Prostate gland (tissue), 2 donors: Measurements from ENCODE around the gene GATB.

Experiments
- POLR2AphosphoS5 ChIP-seq: sonication (generic); formaldehyde crosslinking; IDR thresholded peaks from one replicate; pipeline ENCODE4 v1.6.1; 2017; ENCODE audit warnings: antibody characterized with exemption
- TF ChIP-seq, protein P1 (sequence below), 4 experiments: fragments of 200-600 bp in 2 of 4; fragments of 450-650 bp in 2 of 4; sonication (generic) in 2 of 4; IDR thresholded peaks; 1 replicate in 3 of 4; 2 replicates in 1 of 4; pipeline ENCODE4 v1.5.1; 2016 to 2019; ENCODE audit warnings: antibody characterized with exemption in 4 of 4, mild to moderate bottlenecking in 2 of 4, moderate library complexity in 2 of 4

DNA sequence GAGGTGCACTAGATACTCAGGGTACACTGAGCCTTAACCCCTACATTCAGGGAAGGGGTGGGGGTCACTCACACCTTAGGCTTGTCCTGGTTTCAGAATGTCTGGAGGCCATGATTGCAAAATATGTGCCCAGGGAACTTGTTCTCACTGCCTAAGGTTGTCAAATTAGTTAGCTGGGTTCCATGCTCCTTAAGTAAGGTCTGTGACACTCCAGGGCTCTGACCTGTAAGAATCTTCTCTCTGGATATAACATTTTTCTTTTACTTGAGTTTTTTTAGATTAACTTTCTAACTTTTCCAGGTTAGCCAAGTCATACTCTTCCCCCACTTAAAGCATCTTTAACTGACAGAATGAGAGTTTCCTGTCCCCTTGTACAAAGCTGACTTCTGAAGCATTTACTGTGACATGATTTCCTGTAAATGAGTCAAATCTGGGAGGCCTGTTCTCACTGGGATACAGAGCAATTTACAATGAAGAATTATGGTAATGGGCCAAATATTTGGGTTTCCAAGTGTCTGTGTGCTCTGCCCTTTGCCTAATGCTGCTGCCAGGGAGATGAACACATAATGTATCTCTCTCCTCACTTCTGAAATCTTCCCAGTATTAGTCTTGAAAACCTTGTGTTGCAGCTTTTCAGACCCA is 101.7 kb downstream of the GATB start:
- TF ChIP-seq, protein P1, sequence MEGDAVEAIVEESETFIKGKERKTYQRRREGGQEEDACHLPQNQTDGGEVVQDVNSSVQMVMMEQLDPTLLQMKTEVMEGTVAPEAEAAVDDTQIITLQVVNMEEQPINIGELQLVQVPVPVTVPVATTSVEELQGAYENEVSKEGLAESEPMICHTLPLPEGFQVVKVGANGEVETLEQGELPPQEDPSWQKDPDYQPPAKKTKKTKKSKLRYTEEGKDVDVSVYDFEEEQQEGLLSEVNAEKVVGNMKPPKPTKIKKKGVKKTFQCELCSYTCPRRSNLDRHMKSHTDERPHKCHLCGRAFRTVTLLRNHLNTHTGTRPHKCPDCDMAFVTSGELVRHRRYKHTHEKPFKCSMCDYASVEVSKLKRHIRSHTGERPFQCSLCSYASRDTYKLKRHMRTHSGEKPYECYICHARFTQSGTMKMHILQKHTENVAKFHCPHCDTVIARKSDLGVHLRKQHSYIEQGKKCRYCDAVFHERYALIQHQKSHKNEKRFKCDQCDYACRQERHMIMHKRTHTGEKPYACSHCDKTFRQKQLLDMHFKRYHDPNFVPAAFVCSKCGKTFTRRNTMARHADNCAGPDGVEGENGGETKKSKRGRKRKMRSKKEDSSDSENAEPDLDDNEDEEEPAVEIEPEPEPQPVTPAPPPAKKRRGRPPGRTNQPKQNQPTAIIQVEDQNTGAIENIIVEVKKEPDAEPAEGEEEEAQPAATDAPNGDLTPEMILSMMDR (IDR thresholded peaks at IDR 0.05): no peak
- TF ChIP-seq POLR2AphosphoS5: no peak
